PFSK-1 (cell line): Measurements from ENCODE around the gene ATP10A.

Experiments used
- POLR2AphosphoS5 ChIP-seq: IDR thresholded peaks from 2 replicates; pipeline ENCODE4 v1.6.1; 2012; ENCODE audit warnings: low read depth, mild to moderate bottlenecking, control low read depth, low read length, moderate library complexity
- SIN3A ChIP-seq: IDR thresholded peaks from 2 replicates; pipeline ENCODE4 v1.6.1; 2012; ENCODE audit warnings: mild to moderate bottlenecking, low read length, moderate library complexity, borderline replicate concordance; ENCODE audit not compliant: insufficient read depth
- TF ChIP-seq, protein P1 (sequence below), 2 experiments: IDR thresholded peaks; 2 replicates each; pipeline versions ENCODE4 v1.6.1 to v1.8.0; 2011 to 2012; ENCODE audit warnings: low read depth in 2 of 2, low read length in 2 of 2, control low read depth in 1 of 2, inconsistent platforms in 1 of 2, mild to moderate bottlenecking in 1 of 2, moderate library complexity in 1 of 2; ENCODE audit not compliant: insufficient read depth in 1 of 2

DNA sequence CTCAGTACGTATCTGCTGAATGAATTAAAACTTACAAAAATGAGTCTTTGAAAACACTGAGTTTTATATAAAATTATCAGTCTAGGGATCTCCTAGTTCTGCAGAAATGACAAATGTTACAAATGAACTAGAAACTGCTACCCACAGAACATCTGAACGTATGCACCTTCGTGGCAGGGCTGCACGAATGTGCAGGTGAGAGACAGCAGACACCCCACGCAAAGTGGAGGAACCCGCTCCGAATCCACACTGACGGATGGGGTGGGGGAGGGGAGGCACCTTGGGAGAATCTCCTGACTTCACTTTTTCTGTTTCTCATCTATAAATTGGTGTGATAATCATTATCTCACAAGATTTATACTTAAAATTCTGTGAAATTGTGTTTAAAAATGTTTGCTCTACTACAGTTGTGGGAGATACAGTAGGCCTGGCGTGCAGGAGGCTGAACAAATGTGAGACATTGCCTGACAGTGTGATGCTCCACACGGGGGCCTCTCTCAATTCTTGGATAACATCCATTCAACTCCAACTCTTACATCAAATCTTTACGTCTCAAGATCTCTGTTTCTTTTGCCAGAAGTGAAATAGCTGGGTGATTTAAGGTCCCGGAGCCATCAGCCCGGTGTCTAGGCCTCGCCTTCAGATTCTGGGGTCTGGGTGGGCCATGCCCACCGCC is 86.9 kb downstream of the ATP10A start:
- TF ChIP-seq POLR2AphosphoS5 (no peak), SIN3A (no peak)
- TF ChIP-seq, protein P1, sequence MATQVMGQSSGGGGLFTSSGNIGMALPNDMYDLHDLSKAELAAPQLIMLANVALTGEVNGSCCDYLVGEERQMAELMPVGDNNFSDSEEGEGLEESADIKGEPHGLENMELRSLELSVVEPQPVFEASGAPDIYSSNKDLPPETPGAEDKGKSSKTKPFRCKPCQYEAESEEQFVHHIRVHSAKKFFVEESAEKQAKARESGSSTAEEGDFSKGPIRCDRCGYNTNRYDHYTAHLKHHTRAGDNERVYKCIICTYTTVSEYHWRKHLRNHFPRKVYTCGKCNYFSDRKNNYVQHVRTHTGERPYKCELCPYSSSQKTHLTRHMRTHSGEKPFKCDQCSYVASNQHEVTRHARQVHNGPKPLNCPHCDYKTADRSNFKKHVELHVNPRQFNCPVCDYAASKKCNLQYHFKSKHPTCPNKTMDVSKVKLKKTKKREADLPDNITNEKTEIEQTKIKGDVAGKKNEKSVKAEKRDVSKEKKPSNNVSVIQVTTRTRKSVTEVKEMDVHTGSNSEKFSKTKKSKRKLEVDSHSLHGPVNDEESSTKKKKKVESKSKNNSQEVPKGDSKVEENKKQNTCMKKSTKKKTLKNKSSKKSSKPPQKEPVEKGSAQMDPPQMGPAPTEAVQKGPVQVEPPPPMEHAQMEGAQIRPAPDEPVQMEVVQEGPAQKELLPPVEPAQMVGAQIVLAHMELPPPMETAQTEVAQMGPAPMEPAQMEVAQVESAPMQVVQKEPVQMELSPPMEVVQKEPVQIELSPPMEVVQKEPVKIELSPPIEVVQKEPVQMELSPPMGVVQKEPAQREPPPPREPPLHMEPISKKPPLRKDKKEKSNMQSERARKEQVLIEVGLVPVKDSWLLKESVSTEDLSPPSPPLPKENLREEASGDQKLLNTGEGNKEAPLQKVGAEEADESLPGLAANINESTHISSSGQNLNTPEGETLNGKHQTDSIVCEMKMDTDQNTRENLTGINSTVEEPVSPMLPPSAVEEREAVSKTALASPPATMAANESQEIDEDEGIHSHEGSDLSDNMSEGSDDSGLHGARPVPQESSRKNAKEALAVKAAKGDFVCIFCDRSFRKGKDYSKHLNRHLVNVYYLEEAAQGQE (IDR thresholded peaks at IDR 0.05; ENCODE audit: insufficient read depth in 1 of 2, low read depth in 2 of 2, low read length in 2 of 2), result no peak
